AG09309 (cell line): ENCODE measurements around the gene PLA2G2C.

Source experiments
- DNase-seq: peaks from one replicate; pipeline ENCODE4 v3.0.0-alpha.2; 2010; ENCODE audit warnings: low read depth
- H3K4me3 ChIP-seq: 2 replicates; pipeline ENCODE4 v1.5.1; 2011; ENCODE audit warnings: mild to moderate bottlenecking, low read depth, low read length, moderate library complexity; ENCODE audit not compliant: control insufficient read depth
- TF ChIP-seq, protein P1 (sequence below): IDR thresholded peaks from 2 replicates; pipeline ENCODE4 v1.5.1; 2011; ENCODE audit warnings: mild to moderate bottlenecking, low read depth, low read length, inconsistent platforms; ENCODE audit not compliant: insufficient read depth, control insufficient read depth; ENCODE audit errors: missing control alignments

The PLA2G2C gene

DNA sequence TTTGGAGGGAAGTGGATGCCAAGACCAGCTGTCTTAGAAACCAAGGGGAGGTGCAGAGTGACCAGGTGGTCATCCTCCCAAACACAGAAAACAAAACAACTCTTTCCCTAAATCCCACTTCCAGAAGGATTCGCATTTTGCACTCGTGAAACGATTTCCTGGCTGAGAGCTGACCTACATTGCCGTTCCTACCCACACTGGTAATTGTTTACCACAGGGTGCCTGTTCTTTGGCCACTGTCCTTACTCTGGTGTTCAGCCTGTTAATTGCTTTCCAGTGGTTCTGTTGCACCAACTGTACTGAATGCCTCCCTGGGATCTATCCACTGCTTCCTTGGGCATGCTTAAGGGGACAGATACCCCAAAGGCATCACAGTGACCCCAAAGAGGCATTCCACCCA lies 23.2 kb upstream of the PLA2G2C start:
- H3K4me3 ChIP-seq, result no peak overlapping the region
- DNase-seq, result no peak
- TF ChIP-seq, protein P1, sequence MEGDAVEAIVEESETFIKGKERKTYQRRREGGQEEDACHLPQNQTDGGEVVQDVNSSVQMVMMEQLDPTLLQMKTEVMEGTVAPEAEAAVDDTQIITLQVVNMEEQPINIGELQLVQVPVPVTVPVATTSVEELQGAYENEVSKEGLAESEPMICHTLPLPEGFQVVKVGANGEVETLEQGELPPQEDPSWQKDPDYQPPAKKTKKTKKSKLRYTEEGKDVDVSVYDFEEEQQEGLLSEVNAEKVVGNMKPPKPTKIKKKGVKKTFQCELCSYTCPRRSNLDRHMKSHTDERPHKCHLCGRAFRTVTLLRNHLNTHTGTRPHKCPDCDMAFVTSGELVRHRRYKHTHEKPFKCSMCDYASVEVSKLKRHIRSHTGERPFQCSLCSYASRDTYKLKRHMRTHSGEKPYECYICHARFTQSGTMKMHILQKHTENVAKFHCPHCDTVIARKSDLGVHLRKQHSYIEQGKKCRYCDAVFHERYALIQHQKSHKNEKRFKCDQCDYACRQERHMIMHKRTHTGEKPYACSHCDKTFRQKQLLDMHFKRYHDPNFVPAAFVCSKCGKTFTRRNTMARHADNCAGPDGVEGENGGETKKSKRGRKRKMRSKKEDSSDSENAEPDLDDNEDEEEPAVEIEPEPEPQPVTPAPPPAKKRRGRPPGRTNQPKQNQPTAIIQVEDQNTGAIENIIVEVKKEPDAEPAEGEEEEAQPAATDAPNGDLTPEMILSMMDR, result no peak

- DNase-seq, result no peak
- no peak overlapping the region for H3K4me3 ChIP-seq
- TF ChIP-seq, protein P1, result no peak
These were observed 21.2 kb upstream of the PLA2G2C start for GRCh38 chr1:20207546-20207945.

GRCh38 chr1:20202166-20202565 lies 15.8 kb upstream of the PLA2G2C start:
- no peak overlapping the region for H3K4me3 ChIP-seq
- TF ChIP-seq, protein P1, result no peak
- DNase-seq, result no peak

GRCh38 chr1:20200966-20201365 lies 14.6 kb upstream of the PLA2G2C start:
- no peak overlapping the region for H3K4me3 ChIP-seq
- no peak for DNase-seq
- TF ChIP-seq, protein P1, result no peak

GRCh38 chr1:20199840-20200239 lies 13.5 kb upstream of the PLA2G2C start:
- H3K4me3 ChIP-seq, result no peak overlapping the region
- no peak for DNase-seq
- TF ChIP-seq, protein P1, result no peak

GRCh38 chr1:20199403-20199802 lies 13.1 kb upstream of the PLA2G2C start:
- no peak overlapping the region for H3K4me3 ChIP-seq
- DNase-seq, result no peak
- TF ChIP-seq, protein P1, result no peak

- TF ChIP-seq, protein P1, result no peak
- DNase-seq, result no peak
- H3K4me3 ChIP-seq, result no peak overlapping the region
These were observed 12.6 kb upstream of the PLA2G2C start for GRCh38 chr1:20198918-20199317.
